Panc1 (cell line): ENCODE data around the gene CYP27B1.

Experiments used
- CTCF ChIP-seq: fragments of 450-650 bp; IDR thresholded peaks from 2 replicates; pipeline ENCODE4 v1.5.1; 2017; ENCODE audit warnings: mild to moderate bottlenecking
- POLR2AphosphoS5 ChIP-seq: IDR thresholded peaks from 2 replicates; pipeline ENCODE4 v1.6.1; 2012; ENCODE audit warnings: mild to moderate bottlenecking, low read depth, low read length, moderate library complexity
- REST ChIP-seq, 2 experiments: IDR thresholded peaks; 2 replicates each; pipeline ENCODE4 v1.6.1; 2011 to 2012; ENCODE audit warnings: low read depth in 2 of 2, control low read depth in 1 of 2, low read length in 1 of 2, mild to moderate bottlenecking in 1 of 2, moderate library complexity in 1 of 2; ENCODE audit not compliant: insufficient read depth in 1 of 2
- TCF7L2 ChIP-seq: IDR thresholded peaks from 2 replicates; pipeline ENCODE4 v1.6.1; 2011; ENCODE audit warnings: mild to moderate bottlenecking, low read depth, low read length, inconsistent platforms

- no peak for TF ChIP-seq CTCF
- no peak for TF ChIP-seq POLR2AphosphoS5
- TF ChIP-seq REST (IDR thresholded peaks at IDR 0.05; ENCODE audit: insufficient read depth in 1 of 2, low read depth in 2 of 2, low read length in 1 of 2) = no peak
- no peak for TF ChIP-seq TCF7L2
Measured at GRCh38 chr12:57767305-57767698, 424 bp upstream of the CYP27B1 start.
